ENCODE results near the gene DZIP3.

Gene DZIP3

GRCh38 chr3:108566599-108566998 lies 22.9 kb upstream of the DZIP3 start:
- H3K4me3 ChIP-seq (ENCODE audit: low read depth, low read length) = no peak overlapping the region
- in situ Hi-C loops (cut with HindIII; ENCODE audit: low sequenced_read_pairs) = no loop called here
- no peak for DNase-seq (ENCODE audit: low read depth, low spot score)
- no peak for TF ChIP-seq CTCF (IDR thresholded peaks at IDR 0.05; ENCODE audit: low read depth, low read length)

GRCh38 chr3:108569336-108569735 lies 20.2 kb upstream of the DZIP3 start:
- no peak overlapping the region for H3K4me3 ChIP-seq (ENCODE audit: low read depth, low read length)
- DNase-seq (ENCODE audit: low read depth, low spot score) = no peak
- in situ Hi-C loops (cut with HindIII; ENCODE audit: low sequenced_read_pairs) = no loop called here
- no peak for TF ChIP-seq CTCF (IDR thresholded peaks at IDR 0.05; ENCODE audit: low read depth, low read length)

GRCh38 chr3:108578064-108578463 lies 11.5 kb upstream of the DZIP3 start:
- DNase-seq (ENCODE audit: low read depth, low spot score) = no peak
- no peak overlapping the region for H3K4me3 ChIP-seq (ENCODE audit: low read depth, low read length)
- TF ChIP-seq CTCF (IDR thresholded peaks at IDR 0.05; ENCODE audit: low read depth, low read length) = no peak
- in situ Hi-C loops (cut with HindIII; ENCODE audit: low sequenced_read_pairs) = no loop called here

- H3K4me3 ChIP-seq (ENCODE audit: low read depth, low read length) = peak overlapping the region; percentile 74
- no peak for TF ChIP-seq CTCF (IDR thresholded peaks at IDR 0.05; ENCODE audit: low read depth, low read length)
- DNase-seq (ENCODE audit: low read depth, low spot score) = no peak
- in situ Hi-C loops (cut with HindIII; ENCODE audit: low sequenced_read_pairs) = no loop called here
Observed at GRCh38 chr3:108588601-108589000, 921 bp upstream of the DZIP3 start.

GRCh38 chr3:108589998-108590323 lies 439 bp downstream of the DZIP3 start:
- in situ Hi-C loops (cut with HindIII; ENCODE audit: low sequenced_read_pairs) = no loop called here
- H3K4me3 ChIP-seq (ENCODE audit: low read depth, low read length) = peak overlapping the region; percentile 74
- no peak for TF ChIP-seq CTCF (IDR thresholded peaks at IDR 0.05; ENCODE audit: low read depth, low read length)
- DNase-seq (ENCODE audit: low read depth, low spot score) = no peak

GRCh38 chr3:108590460-108590859 lies 938 bp downstream of the DZIP3 start:
- in situ Hi-C loops (cut with HindIII; ENCODE audit: low sequenced_read_pairs) = no loop called here
- peak overlapping the region; percentile 74 for H3K4me3 ChIP-seq (ENCODE audit: low read depth, low read length)
- no peak for TF ChIP-seq CTCF (IDR thresholded peaks at IDR 0.05; ENCODE audit: low read depth, low read length)
- no peak for DNase-seq (ENCODE audit: low read depth, low spot score)

GRCh38 chr3:108595321-108595720 lies 5.8 kb downstream of the DZIP3 start:
- DNase-seq (ENCODE audit: low read depth, low spot score) = no peak
- H3K4me3 ChIP-seq (ENCODE audit: low read depth, low read length) = no peak overlapping the region
- in situ Hi-C loops (cut with HindIII; ENCODE audit: low sequenced_read_pairs) = no loop called here
- TF ChIP-seq CTCF (IDR thresholded peaks at IDR 0.05; ENCODE audit: low read depth, low read length) = no peak

Data from astrocyte of the spinal cord (primary cell).